ENCODE data around the gene CBR3. TPM values are rescaled to one million over a fixed set of nuclear protein-coding genes. Genes with fewer than 3 reads are reported as not detected.

CBR3 gene
- total RNA-seq, 8 experiments from 2014 or later, result 0.16 to 16.7 (median 10.7) TPM; not detected in 3

Other genes with a start within 250 kb of the CBR3 start
- 10 to 100 TPM; 12.8 to 28.1 (median 20.5) TPM for gene SETD4, start 74.6 kb upstream of the CBR3 start, total RNA-seq
- 10 to 100 TPM in 7 of 8 experiments, 1 to 10 TPM in 1; 7.9 to 58.6 (median 23.3) TPM for gene CBR1, start 65.1 kb upstream of the CBR3 start, total RNA-seq
- gene DOP1B, start 21.7 kb downstream of the CBR3 start, total RNA-seq, result 10 to 100 TPM in 5 of 8 experiments, 1 to 10 TPM in 3; 7.6 to 32.6 (median 11.5) TPM
- 100 to 1,000 TPM in 2 of 8 experiments, 10 to 100 TPM in 6; 28.7 to 211 (median 36.1) TPM for gene MORC3, start 185.1 kb downstream of the CBR3 start, total RNA-seq

All from motor neuron (in vitro differentiated cells).